ENCODE results near the gene PTPRT. TPM values are rescaled to one million over a fixed set of nuclear protein-coding genes. Genes with fewer than 3 reads are reported as not detected.

The PTPRT gene
- total RNA-seq, 1 donor from 2014 or later, result 0.56 TPM

- H3K27me3 Mint-ChIP-seq (ENCODE audit: low read depth), result peaks cover 14% of the 10 kb centered on the region
- H3K4me1 Mint-ChIP-seq, result peaks cover under 1% of the 10 kb centered on the region
- no peak for DNase-seq (ENCODE audit: low read depth, low spot score)
- H3K9me3 Mint-ChIP-seq, result no peaks in the 10 kb centered on the region
- H3K36me3 Mint-ChIP-seq (ENCODE audit: low read depth), result no peaks in the 10 kb centered on the region
- H3K4me3 Mint-ChIP-seq, result no peak overlapping the region
- TF ChIP-seq CTCF (conservative IDR thresholded peaks at IDR 0.05), result no peak
- no peak overlapping the region for H3K27ac Mint-ChIP-seq (ENCODE audit: unreplicated experiment)
Measured at GRCh38 chr20:42361402-42361970, 828.2 kb downstream of the PTPRT start.

DNA sequence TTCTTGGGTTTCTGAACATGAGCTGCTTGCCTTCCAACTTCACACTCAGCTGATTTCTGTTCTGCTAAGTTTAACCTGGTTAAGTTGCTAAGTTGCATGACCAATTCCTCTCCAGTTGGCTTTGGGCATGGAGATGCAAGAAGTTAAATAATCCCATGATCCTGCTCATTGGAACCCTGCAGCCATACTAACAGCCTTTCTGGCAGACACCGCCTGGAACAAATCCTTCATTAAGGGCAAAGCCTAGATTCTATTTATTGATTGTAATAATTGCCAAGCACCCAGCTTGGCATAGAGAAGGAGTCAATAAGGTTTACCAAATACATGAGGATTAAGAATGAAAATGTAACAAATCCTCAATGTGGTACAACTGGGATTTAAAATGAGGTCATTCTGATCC is 829.1 kb downstream of the PTPRT start:
- H3K4me1 Mint-ChIP-seq, result no peaks in the 10 kb centered on the region
- peaks cover 14% of the 10 kb centered on the region for H3K27me3 Mint-ChIP-seq (ENCODE audit: low read depth)
- no peaks in the 10 kb centered on the region for H3K36me3 Mint-ChIP-seq (ENCODE audit: low read depth)
- no peaks in the 10 kb centered on the region for H3K9me3 Mint-ChIP-seq
- no peak overlapping the region for H3K4me3 Mint-ChIP-seq
- no peak for DNase-seq (ENCODE audit: low read depth, low spot score)
- no peak for TF ChIP-seq CTCF (conservative IDR thresholded peaks at IDR 0.05)
- H3K27ac Mint-ChIP-seq (ENCODE audit: unreplicated experiment), result no peak overlapping the region

- DNase-seq (ENCODE audit: low read depth, low spot score), result no peak
- no peak for TF ChIP-seq CTCF (conservative IDR thresholded peaks at IDR 0.05)
- H3K36me3 Mint-ChIP-seq (ENCODE audit: low read depth), result no peaks in the 10 kb centered on the region
- H3K27ac Mint-ChIP-seq (ENCODE audit: unreplicated experiment), result no peak overlapping the region
- H3K27me3 Mint-ChIP-seq (ENCODE audit: low read depth), result peaks cover 16% of the 10 kb centered on the region
- H3K9me3 Mint-ChIP-seq, result no peaks in the 10 kb centered on the region
- no peak overlapping the region for H3K4me3 Mint-ChIP-seq
- H3K4me1 Mint-ChIP-seq, result no peaks in the 10 kb centered on the region
Measured at GRCh38 chr20:42359617-42360016, 830.1 kb downstream of the PTPRT start.

DNA sequence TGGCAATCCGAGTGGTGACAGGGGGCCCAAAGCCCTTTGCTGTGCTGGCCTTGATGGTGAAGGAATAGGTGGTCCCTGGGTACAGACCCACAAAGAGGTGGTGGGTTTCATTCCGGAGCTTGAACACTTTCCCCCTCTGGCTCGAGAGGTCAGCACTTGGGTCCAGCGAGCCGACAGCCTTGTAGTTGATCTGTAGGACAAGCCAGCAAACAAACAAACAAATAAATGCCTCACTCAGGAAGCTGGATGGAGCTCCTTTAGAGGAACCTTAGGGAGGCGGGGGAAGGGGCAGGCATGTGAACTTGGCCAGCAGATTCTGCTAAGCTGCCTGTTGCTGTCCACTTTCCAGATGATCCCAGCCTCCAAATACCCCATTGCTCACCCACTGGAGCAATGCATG is 837.6 kb downstream of the PTPRT start:
- H3K27me3 Mint-ChIP-seq (ENCODE audit: low read depth), result peaks cover 18% of the 10 kb centered on the region
- no peaks in the 10 kb centered on the region for H3K4me1 Mint-ChIP-seq
- H3K9me3 Mint-ChIP-seq, result no peaks in the 10 kb centered on the region
- H3K36me3 Mint-ChIP-seq (ENCODE audit: low read depth), result no peaks in the 10 kb centered on the region
- DNase-seq (ENCODE audit: low read depth, low spot score), result no peak
- no peak overlapping the region for H3K27ac Mint-ChIP-seq (ENCODE audit: unreplicated experiment)
- no peak for TF ChIP-seq CTCF (conservative IDR thresholded peaks at IDR 0.05)
- H3K4me3 Mint-ChIP-seq, result no peak overlapping the region

DNA sequence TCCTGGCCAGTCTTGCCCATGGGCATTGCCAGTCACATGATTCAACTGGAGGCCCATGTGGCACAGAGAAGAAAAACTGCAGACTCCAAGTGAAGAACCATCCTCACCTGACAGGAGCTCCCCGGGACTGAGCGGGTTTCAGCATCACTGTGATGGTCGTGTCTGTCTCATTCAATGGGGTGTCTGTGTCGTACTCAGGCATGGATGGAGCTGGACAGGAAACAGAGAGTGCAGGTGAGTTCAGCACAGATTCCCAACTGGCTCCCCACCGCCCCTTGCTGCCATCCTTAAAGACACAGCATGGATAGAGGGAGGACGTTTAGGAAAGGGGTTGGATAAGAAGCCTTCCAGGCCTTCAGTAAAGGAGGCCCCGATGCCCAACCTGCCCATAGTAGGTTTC is 839.2 kb downstream of the PTPRT start:
- no peak overlapping the region for H3K4me3 Mint-ChIP-seq
- DNase-seq (ENCODE audit: low read depth, low spot score), result no peak
- no peaks in the 10 kb centered on the region for H3K36me3 Mint-ChIP-seq (ENCODE audit: low read depth)
- no peak for TF ChIP-seq CTCF (conservative IDR thresholded peaks at IDR 0.05)
- peaks cover 2% of the 10 kb centered on the region for H3K9me3 Mint-ChIP-seq
- H3K4me1 Mint-ChIP-seq, result no peaks in the 10 kb centered on the region
- peaks cover 17% of the 10 kb centered on the region for H3K27me3 Mint-ChIP-seq (ENCODE audit: low read depth)
- no peak overlapping the region for H3K27ac Mint-ChIP-seq (ENCODE audit: unreplicated experiment)
